ENCODE results near the gene SLC4A4.

- TF ChIP-seq POLR2AphosphoS5 (IDR thresholded peaks at IDR 0.05; ENCODE audit: low read length) (no peak), KLF5 (IDR thresholded peaks at IDR 0.05; ENCODE audit: partially characterized antibody) (no peak), CHD4 (IDR thresholded peaks at IDR 0.05) (no peak), RELA (IDR thresholded peaks at IDR 0.05; ENCODE audit: borderline replicate concordance, partially characterized antibody) (no peak)
- TF ChIP-seq, protein P1, sequence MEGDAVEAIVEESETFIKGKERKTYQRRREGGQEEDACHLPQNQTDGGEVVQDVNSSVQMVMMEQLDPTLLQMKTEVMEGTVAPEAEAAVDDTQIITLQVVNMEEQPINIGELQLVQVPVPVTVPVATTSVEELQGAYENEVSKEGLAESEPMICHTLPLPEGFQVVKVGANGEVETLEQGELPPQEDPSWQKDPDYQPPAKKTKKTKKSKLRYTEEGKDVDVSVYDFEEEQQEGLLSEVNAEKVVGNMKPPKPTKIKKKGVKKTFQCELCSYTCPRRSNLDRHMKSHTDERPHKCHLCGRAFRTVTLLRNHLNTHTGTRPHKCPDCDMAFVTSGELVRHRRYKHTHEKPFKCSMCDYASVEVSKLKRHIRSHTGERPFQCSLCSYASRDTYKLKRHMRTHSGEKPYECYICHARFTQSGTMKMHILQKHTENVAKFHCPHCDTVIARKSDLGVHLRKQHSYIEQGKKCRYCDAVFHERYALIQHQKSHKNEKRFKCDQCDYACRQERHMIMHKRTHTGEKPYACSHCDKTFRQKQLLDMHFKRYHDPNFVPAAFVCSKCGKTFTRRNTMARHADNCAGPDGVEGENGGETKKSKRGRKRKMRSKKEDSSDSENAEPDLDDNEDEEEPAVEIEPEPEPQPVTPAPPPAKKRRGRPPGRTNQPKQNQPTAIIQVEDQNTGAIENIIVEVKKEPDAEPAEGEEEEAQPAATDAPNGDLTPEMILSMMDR (IDR thresholded peaks at IDR 0.05 in 2 of 3, conservative IDR thresholded peaks at IDR 0.05 in 1 of 3; ENCODE audit: control insufficient read depth in 2 of 3, extremely low read depth in 1 of 3, insufficient read depth in 1 of 3, low read depth in 3 of 3, low read length in 3 of 3) = no peak
- TF ChIP-seq, protein P2, sequence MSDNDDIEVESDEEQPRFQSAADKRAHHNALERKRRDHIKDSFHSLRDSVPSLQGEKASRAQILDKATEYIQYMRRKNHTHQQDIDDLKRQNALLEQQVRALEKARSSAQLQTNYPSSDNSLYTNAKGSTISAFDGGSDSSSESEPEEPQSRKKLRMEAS (IDR thresholded peaks at IDR 0.05; ENCODE audit: low read depth, low read length) = no peak
Measured at GRCh38 chr4:71533121-71533520, 194.3 kb downstream of the SLC4A4 start.

Measured in GM12878 (cell line).